Neural cell (in vitro differentiated cells): ENCODE results near the gene LTO1.

ENCODE experiments used
- RAD21 ChIP-seq: fragments of 450-650 bp; conservative IDR thresholded peaks from 2 replicates; pipeline ENCODE4 v1.6.1; 2014; ENCODE audit warnings: antibody characterized with exemption, mild to moderate bottlenecking, moderate library complexity
- TF ChIP-seq, protein P1 (sequence below): fragments of 450-650 bp; IDR thresholded peaks from 2 replicates; pipeline ENCODE4 v1.5.1; 2014; ENCODE audit warnings: antibody characterized with exemption, mild to moderate bottlenecking, moderate library complexity; ENCODE audit not compliant: poor library complexity, severe bottlenecking

DNA sequence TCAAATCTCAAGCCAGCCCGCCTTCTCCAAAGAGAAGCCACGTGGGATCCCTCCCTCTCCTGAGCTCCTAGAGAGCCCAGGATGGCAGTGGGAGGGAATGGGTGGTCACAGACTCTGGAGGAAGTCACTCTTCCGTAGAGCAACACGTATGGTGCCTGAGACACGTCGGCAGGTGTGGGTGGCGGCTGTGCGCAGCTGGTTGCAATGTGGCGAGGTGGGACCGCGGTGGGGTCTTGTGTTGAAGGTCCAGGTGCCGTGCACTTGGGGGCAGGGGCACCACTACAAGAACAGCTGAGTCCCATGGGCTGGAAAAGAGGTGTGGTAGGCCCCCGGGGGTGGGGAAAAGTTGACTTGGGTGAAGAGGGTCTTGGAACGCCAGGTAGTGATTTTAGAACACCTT lies 47.6 kb downstream of the LTO1 start:
- no peak for TF ChIP-seq RAD21
- TF ChIP-seq, protein P1, sequence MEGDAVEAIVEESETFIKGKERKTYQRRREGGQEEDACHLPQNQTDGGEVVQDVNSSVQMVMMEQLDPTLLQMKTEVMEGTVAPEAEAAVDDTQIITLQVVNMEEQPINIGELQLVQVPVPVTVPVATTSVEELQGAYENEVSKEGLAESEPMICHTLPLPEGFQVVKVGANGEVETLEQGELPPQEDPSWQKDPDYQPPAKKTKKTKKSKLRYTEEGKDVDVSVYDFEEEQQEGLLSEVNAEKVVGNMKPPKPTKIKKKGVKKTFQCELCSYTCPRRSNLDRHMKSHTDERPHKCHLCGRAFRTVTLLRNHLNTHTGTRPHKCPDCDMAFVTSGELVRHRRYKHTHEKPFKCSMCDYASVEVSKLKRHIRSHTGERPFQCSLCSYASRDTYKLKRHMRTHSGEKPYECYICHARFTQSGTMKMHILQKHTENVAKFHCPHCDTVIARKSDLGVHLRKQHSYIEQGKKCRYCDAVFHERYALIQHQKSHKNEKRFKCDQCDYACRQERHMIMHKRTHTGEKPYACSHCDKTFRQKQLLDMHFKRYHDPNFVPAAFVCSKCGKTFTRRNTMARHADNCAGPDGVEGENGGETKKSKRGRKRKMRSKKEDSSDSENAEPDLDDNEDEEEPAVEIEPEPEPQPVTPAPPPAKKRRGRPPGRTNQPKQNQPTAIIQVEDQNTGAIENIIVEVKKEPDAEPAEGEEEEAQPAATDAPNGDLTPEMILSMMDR, result no peak
